ENCODE results near the gene TSKU. TPM values are rescaled to one million over a fixed set of nuclear protein-coding genes. Genes with fewer than 3 reads are reported as not detected.

TSKU gene
- total and polyA plus RNA-seq, 5 donors from 2014 or later = not detected

GRCh38 chr11:76756341-76756741 is 26.8 kb upstream of the TSKU start:
- no peaks in the 10 kb centered on the region for H3K36me3 ChIP-seq (ENCODE audit: control insufficient read depth, insufficient read depth, low read length)
- Mint-ChIP-seq H3K9me3 (no peaks in the 10 kb centered on the region), H3K4me3 (no peak overlapping the region), H3K27me3 (peaks cover 11% of the 10 kb centered on the region), H3K27ac (no peak overlapping the region), H3K4me1 (no peaks in the 10 kb centered on the region), H3K36me3 (no peaks in the 10 kb centered on the region)
- no peaks in the 10 kb centered on the region for H3K4me1 ChIP-seq (ENCODE audit: control insufficient read depth, insufficient read depth, low read length, poor library complexity, severe bottlenecking)
- no peak for DNase-seq
- no peak for ATAC-seq (ENCODE audit: low read depth in 2 of 2)
- no peaks in the 10 kb centered on the region for H3K9me3 ChIP-seq (ENCODE audit: control insufficient read depth in 2 of 2, low read length in 2 of 2)
- H3K27me3 ChIP-seq (ENCODE audit: control insufficient read depth, insufficient read depth, low read length) = no peaks in the 10 kb centered on the region
- no peak overlapping the region for H3K4me3 ChIP-seq (ENCODE audit: low read depth, low read length)
- H3K27ac ChIP-seq (ENCODE audit: insufficient read depth, low read length, poor library complexity, severe bottlenecking) = no peak overlapping the region

GRCh38 chr11:76758311-76758710 is 24.8 kb upstream of the TSKU start:
- H3K36me3 Mint-ChIP-seq = no peaks in the 10 kb centered on the region
- no peak overlapping the region for H3K4me3 Mint-ChIP-seq
- no peaks in the 10 kb centered on the region for H3K27me3 ChIP-seq (ENCODE audit: control insufficient read depth, insufficient read depth, low read length)
- H3K9me3 Mint-ChIP-seq = no peaks in the 10 kb centered on the region
- ATAC-seq (ENCODE audit: low read depth in 2 of 2) = no peak
- H3K4me1 Mint-ChIP-seq = no peaks in the 10 kb centered on the region
- no peak for DNase-seq
- peaks cover 11% of the 10 kb centered on the region for H3K27me3 Mint-ChIP-seq
- H3K27ac ChIP-seq (ENCODE audit: insufficient read depth, low read length, poor library complexity, severe bottlenecking) = no peak overlapping the region
- H3K4me1 ChIP-seq (ENCODE audit: control insufficient read depth, insufficient read depth, low read length, poor library complexity, severe bottlenecking) = no peaks in the 10 kb centered on the region
- H3K27ac Mint-ChIP-seq = no peak overlapping the region
- no peaks in the 10 kb centered on the region for H3K36me3 ChIP-seq (ENCODE audit: control insufficient read depth, insufficient read depth, low read length)
- no peak overlapping the region for H3K4me3 ChIP-seq (ENCODE audit: low read depth, low read length)
- no peaks in the 10 kb centered on the region for H3K9me3 ChIP-seq (ENCODE audit: control insufficient read depth in 2 of 2, low read length in 2 of 2)

GRCh38 chr11:76759092-76759491 is 24.1 kb upstream of the TSKU start:
- no peaks in the 10 kb centered on the region for H3K36me3 Mint-ChIP-seq
- H3K9me3 Mint-ChIP-seq = no peaks in the 10 kb centered on the region
- no peaks in the 10 kb centered on the region for H3K4me1 Mint-ChIP-seq
- Histone ChIP-seq H3K36me3 (ENCODE audit: control insufficient read depth, insufficient read depth, low read length) (no peaks in the 10 kb centered on the region), H3K9me3 (ENCODE audit: control insufficient read depth in 2 of 2, low read length in 2 of 2) (no peaks in the 10 kb centered on the region), H3K4me1 (ENCODE audit: control insufficient read depth, insufficient read depth, low read length, poor library complexity, severe bottlenecking) (no peaks in the 10 kb centered on the region), H3K27me3 (ENCODE audit: control insufficient read depth, insufficient read depth, low read length) (no peaks in the 10 kb centered on the region), H3K4me3 (ENCODE audit: low read depth, low read length) (no peak overlapping the region), H3K27ac (ENCODE audit: insufficient read depth, low read length, poor library complexity, severe bottlenecking) (no peak overlapping the region)
- no peak overlapping the region for H3K27ac Mint-ChIP-seq
- peaks cover 11% of the 10 kb centered on the region for H3K27me3 Mint-ChIP-seq
- DNase-seq (no peak), ATAC-seq (ENCODE audit: low read depth in 2 of 2) (no peak)
- H3K4me3 Mint-ChIP-seq = no peak overlapping the region

GRCh38 chr11:76759517-76759916 is 23.6 kb upstream of the TSKU start:
- no peaks in the 10 kb centered on the region for H3K4me1 Mint-ChIP-seq
- Histone ChIP-seq H3K9me3 (ENCODE audit: control insufficient read depth in 2 of 2, low read length in 2 of 2) (no peaks in the 10 kb centered on the region), H3K4me3 (ENCODE audit: low read depth, low read length) (no peak overlapping the region), H3K27me3 (ENCODE audit: control insufficient read depth, insufficient read depth, low read length) (no peaks in the 10 kb centered on the region), H3K27ac (ENCODE audit: insufficient read depth, low read length, poor library complexity, severe bottlenecking) (no peak overlapping the region), H3K4me1 (ENCODE audit: control insufficient read depth, insufficient read depth, low read length, poor library complexity, severe bottlenecking) (no peaks in the 10 kb centered on the region), H3K36me3 (ENCODE audit: control insufficient read depth, insufficient read depth, low read length) (no peaks in the 10 kb centered on the region)
- ATAC-seq (ENCODE audit: low read depth in 2 of 2) = no peak
- no peak for DNase-seq
- H3K27ac Mint-ChIP-seq = no peak overlapping the region
- no peaks in the 10 kb centered on the region for H3K9me3 Mint-ChIP-seq
- H3K36me3 Mint-ChIP-seq = no peaks in the 10 kb centered on the region
- H3K27me3 Mint-ChIP-seq = peaks cover 15% of the 10 kb centered on the region
- no peak overlapping the region for H3K4me3 Mint-ChIP-seq

- Mint-ChIP-seq H3K4me1 (no peaks in the 10 kb centered on the region), H3K36me3 (no peaks in the 10 kb centered on the region), H3K4me3 (no peak overlapping the region), H3K9me3 (no peaks in the 10 kb centered on the region), H3K27me3 (peaks cover 17% of the 10 kb centered on the region), H3K27ac (no peak overlapping the region)
- H3K4me1 ChIP-seq (ENCODE audit: control insufficient read depth, insufficient read depth, low read length, poor library complexity, severe bottlenecking) = no peaks in the 10 kb centered on the region
- no peaks in the 10 kb centered on the region for H3K27me3 ChIP-seq (ENCODE audit: control insufficient read depth, insufficient read depth, low read length)
- no peak overlapping the region for H3K4me3 ChIP-seq (ENCODE audit: low read depth, low read length)
- H3K27ac ChIP-seq (ENCODE audit: insufficient read depth, low read length, poor library complexity, severe bottlenecking) = no peak overlapping the region
- no peak for DNase-seq
- H3K9me3 ChIP-seq (ENCODE audit: control insufficient read depth in 2 of 2, low read length in 2 of 2) = no peaks in the 10 kb centered on the region
- no peak for ATAC-seq (ENCODE audit: low read depth in 2 of 2)
- no peaks in the 10 kb centered on the region for H3K36me3 ChIP-seq (ENCODE audit: control insufficient read depth, insufficient read depth, low read length)
Measured at GRCh38 chr11:76760236-76760635, 22.9 kb upstream of the TSKU start.

GRCh38 chr11:76761718-76762355 is 21.3 kb upstream of the TSKU start:
- H3K36me3 Mint-ChIP-seq = no peaks in the 10 kb centered on the region
- H3K27ac ChIP-seq (ENCODE audit: insufficient read depth, low read length, poor library complexity, severe bottlenecking) = no peak overlapping the region
- no peak overlapping the region for H3K27ac Mint-ChIP-seq
- H3K4me1 ChIP-seq (ENCODE audit: control insufficient read depth, insufficient read depth, low read length, poor library complexity, severe bottlenecking) = no peaks in the 10 kb centered on the region
- H3K4me3 Mint-ChIP-seq = no peak overlapping the region
- H3K4me1 Mint-ChIP-seq = peaks cover 0 to 4% (median under 1%) of the 10 kb centered on the region in 4 donors
- ATAC-seq (ENCODE audit: low read depth in 2 of 2) (no peak), DNase-seq (no peak)
- H3K27me3 Mint-ChIP-seq = peaks cover 17% of the 10 kb centered on the region
- H3K4me3 ChIP-seq (ENCODE audit: low read depth, low read length) = no peak overlapping the region
- H3K27me3 ChIP-seq (ENCODE audit: control insufficient read depth, insufficient read depth, low read length) = no peaks in the 10 kb centered on the region
- no peaks in the 10 kb centered on the region for H3K9me3 ChIP-seq (ENCODE audit: control insufficient read depth in 2 of 2, low read length in 2 of 2)
- H3K36me3 ChIP-seq (ENCODE audit: control insufficient read depth, insufficient read depth, low read length) = no peaks in the 10 kb centered on the region
- no peaks in the 10 kb centered on the region for H3K9me3 Mint-ChIP-seq

GRCh38 chr11:76762356-76762752 is 20.8 kb upstream of the TSKU start:
- H3K4me1 Mint-ChIP-seq = peaks cover under 1 to 9% (median 5%) of the 10 kb centered on the region in 4 donors
- H3K27ac ChIP-seq (ENCODE audit: insufficient read depth, low read length, poor library complexity, severe bottlenecking) = no peak overlapping the region
- H3K36me3 Mint-ChIP-seq = no peaks in the 10 kb centered on the region
- H3K4me3 ChIP-seq (ENCODE audit: low read depth, low read length) = no peak overlapping the region
- H3K27ac Mint-ChIP-seq = no peak overlapping the region
- no peak overlapping the region for H3K4me3 Mint-ChIP-seq
- no peak for ATAC-seq (ENCODE audit: low read depth in 2 of 2)
- no peaks in the 10 kb centered on the region for H3K27me3 ChIP-seq (ENCODE audit: control insufficient read depth, insufficient read depth, low read length)
- DNase-seq = no peak
- H3K4me1 ChIP-seq (ENCODE audit: control insufficient read depth, insufficient read depth, low read length, poor library complexity, severe bottlenecking) = no peaks in the 10 kb centered on the region
- no peaks in the 10 kb centered on the region for H3K36me3 ChIP-seq (ENCODE audit: control insufficient read depth, insufficient read depth, low read length)
- H3K27me3 Mint-ChIP-seq = peaks cover 17% of the 10 kb centered on the region
- H3K9me3 ChIP-seq (ENCODE audit: control insufficient read depth in 2 of 2, low read length in 2 of 2) = no peaks in the 10 kb centered on the region
- no peaks in the 10 kb centered on the region for H3K9me3 Mint-ChIP-seq

GRCh38 chr11:76762867-76763572 is 20.1 kb upstream of the TSKU start:
- Mint-ChIP-seq H3K4me1 (peaks cover 1 to 11% (median 8%) of the 10 kb centered on the region in 4 donors), H3K27me3 (peaks cover 14% of the 10 kb centered on the region), H3K36me3 (no peaks in the 10 kb centered on the region), H3K9me3 (no peaks in the 10 kb centered on the region), H3K4me3 (peak overlapping the region in 1 of 4 donors; percentile 38), H3K27ac (peak overlapping the region in 1 of 3 donors; percentile 62)
- no peaks in the 10 kb centered on the region for H3K36me3 ChIP-seq (ENCODE audit: control insufficient read depth, insufficient read depth, low read length)
- no peak overlapping the region for H3K4me3 ChIP-seq (ENCODE audit: low read depth, low read length)
- no peaks in the 10 kb centered on the region for H3K9me3 ChIP-seq (ENCODE audit: control insufficient read depth in 2 of 2, low read length in 2 of 2)
- H3K4me1 ChIP-seq (ENCODE audit: control insufficient read depth, insufficient read depth, low read length, poor library complexity, severe bottlenecking) = peaks cover 3% of the 10 kb centered on the region
- ATAC-seq (ENCODE audit: low read depth in 2 of 2) = no peak
- no peak overlapping the region for H3K27ac ChIP-seq (ENCODE audit: insufficient read depth, low read length, poor library complexity, severe bottlenecking)
- H3K27me3 ChIP-seq (ENCODE audit: control insufficient read depth, insufficient read depth, low read length) = no peaks in the 10 kb centered on the region
- DNase-seq = no peak

Data from CD4-positive, CD25-positive, alpha-beta regulatory T cell (primary cell).